GM21825 (cell line): Measurements from ENCODE around the gene ITGA2.

ENCODE experiments used
- ATAC-seq: cut with Tn5 transposase; IDR thresholded peaks from one replicate; pipeline ENCODE4 v1.9.1; 2021; ENCODE audit warnings: mild to moderate bottlenecking, moderate library complexity; ENCODE audit not compliant: unreplicated experiment

ITGA2 gene

DNA sequence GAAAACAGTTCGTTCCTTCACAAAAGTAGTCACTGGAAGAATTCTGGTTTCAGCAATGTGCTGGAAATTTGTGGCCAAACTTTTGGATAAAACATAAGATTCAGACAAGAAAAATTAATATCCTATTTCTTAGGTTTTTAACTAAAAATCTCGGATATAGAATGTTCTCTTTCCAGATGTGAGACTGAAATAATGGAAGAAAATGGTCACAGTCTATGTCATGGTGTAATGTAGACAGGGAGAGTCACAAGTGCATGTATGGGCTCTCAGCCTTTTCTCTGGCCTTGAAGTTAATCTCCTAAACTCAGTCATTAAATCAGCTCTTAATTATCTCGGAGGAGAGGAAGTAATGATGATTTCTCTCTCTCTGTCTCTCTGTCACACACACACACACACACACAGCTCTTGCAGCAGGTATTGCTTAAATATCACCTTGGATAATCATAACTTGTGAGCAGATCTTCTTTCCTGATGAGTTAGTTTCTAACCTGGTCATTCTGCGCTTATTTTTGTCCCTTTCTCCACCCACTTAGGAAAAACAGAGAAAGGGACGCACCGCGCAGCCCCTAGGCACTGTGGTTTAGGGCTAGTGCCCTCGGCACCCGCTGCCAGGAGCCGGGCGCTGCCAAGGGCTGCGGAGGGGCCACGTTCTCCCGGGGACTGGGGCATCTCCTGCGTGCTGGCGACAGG is 672 bp upstream of the ITGA2 start:
- peak; percentile 15 for ATAC-seq

DNA sequence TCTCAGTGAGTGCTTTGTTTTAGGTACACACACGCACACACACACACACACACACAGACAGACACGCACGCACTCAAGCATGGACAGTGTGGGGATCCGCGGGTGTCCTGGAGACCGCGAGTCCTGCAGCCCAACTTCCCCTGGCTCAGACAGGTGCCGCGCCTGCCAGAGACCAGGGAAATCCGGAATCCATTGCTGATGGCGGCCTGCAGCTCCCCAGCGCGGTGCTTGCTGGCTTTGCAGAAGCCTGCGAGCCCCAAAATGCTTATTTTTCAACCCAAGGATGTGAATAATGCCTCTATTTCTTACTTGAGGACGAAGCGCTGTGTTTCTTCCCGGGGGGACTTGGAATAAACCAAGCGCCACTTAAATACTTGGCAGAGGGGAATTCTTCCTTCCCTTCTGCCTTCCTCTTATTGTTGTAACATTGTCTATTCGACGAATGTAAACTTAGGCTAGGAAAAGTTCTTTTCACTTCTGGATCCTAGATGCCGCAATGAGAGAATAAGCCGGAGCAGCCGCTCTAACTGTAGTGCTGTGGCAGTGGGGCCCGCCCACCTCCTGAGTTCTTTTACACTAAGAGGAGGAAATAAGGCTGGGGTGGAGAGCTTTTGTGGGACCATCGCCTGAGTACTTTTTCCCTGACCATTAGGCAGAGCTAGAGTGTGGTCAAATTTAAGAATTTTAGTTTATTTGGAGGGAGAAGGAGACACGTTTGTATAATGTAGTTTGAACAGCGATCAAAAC is 802 bp downstream of the ITGA2 start:
- ATAC-seq = no peak

DNA sequence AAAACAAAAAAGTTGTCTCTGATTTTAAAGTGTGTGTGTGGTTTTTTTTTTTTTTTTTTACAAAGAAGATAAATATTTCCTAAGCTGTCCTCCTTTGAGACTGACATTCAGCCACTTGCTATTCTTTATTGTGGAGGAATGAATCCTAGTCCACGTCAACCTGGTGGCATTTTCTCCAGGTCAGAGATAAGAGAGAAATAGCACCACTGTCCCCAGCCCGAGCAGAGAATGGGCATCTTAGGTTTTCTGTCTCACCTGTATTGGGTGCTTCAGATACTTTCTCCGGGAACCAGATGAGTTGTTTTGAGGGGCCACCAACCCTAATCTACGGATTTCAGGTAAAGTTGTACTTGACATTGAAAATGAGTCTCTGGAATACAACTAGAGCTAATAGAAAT is 1.4 kb downstream of the ITGA2 start:
- no peak for ATAC-seq

DNA sequence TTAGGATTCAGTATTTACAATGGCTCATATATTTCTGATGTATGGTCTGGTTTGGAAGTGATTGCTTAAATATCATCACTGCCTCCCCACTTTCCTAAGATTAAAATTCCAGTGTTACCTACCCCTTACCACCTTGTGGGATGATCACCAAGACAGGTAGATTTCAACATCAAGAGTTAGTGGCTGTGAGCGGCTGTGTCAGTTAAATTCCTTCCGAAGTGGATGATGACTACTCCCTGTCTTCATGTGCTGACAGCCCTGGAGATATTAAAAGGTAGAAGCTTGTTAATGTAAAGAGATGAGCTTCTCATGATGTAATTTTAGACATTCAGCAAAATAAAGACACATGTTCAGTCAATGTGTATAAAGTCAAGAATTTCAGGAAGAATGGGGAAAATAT is 4.2 kb downstream of the ITGA2 start:
- no peak for ATAC-seq

DNA sequence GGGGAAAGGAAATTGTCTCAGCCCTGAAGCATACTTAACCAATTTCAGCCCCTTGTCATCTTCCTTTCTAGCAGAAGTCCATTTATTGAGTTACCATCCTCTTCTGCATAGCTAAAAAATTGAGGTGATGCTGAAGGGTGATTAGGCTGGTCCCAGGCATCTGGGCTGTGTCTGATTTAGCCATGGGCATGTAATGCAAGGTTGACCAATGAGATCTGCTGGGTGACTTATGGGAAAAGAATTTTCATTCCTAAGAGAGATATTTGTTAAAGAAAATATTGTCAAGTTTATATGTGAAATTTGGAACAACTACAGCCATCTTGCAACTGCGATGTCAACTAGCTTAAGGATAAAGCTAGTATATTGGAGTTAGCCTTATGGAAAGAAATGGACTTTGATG is 5.1 kb downstream of the ITGA2 start:
- ATAC-seq = no peak

DNA sequence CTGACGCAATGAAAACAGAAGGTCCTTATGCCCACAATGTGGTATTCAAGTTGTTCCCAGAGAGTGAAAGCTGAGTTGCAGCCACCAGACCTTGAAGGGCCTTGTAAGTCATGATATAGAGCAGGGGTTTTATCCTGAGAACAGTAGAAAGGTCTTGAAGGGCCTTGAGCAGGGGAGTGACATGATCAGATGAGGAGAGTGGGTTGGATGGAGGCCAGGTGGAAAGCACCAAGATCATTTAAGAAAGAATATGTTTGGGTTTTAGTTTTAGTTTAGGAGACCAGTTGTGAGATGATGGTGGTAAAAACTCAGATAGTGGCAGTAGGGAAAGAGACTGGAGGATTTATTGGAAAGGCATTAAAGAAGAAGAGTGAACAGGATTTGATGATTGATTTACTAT is 5.9 kb downstream of the ITGA2 start:
- ATAC-seq = no peak

DNA sequence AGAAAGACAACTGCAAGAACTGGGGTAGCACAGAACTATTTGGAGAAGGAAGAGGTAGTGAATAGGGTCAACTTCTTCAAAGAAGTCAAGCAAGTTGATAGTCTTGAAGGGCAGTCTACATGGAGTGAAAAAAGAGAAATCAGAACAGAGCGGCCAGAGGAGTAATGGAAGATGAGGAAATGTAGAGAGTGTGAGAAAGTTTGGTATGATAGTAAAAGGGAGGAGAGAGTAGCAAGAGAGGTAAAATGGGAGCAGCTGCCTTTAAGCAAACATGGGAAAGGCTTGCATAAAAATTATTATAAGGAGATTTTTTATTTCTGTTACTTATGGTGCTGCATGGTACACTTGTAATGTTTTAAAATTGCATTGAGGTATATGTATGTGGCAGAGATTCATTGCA is 6.8 kb downstream of the ITGA2 start:
- ATAC-seq = no peak

DNA sequence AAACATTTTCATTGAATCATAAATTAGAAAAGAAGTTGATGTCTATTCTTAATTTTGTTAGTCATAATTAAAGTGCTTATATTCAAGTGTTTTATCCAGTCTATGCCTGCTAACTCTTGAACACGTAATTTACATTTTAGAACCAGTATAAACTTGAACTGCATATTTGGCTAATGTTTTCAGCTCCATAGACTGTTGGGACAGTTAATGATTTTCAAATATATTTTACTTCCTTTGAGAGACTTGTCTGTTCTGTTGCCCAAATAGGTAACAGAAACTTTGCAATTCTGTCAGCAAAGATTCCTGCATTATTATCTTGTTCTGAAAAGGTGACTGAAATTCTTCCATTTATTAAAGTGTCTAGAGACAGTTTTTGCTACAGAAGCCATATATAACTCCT is 7.8 kb downstream of the ITGA2 start:
- no peak for ATAC-seq

DNA sequence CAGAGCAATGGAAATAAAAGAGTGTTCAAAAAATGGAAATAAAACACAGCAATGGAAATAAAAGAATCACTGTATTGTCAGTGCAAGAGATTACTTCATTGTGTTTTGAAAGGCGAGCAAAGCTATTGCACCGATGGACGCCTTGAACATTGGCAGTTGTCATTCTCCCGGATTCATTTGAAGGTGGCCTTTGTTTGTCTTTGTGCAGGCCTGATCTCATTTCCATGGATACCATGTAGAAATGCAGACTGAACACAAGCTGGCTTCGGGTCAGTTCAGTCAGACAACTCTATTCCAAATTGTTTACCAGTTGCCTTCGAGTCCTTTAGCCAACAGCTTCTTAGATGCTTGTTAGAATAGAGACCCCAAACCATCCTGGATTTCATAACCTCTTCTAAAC is 8.3 kb downstream of the ITGA2 start:
- ATAC-seq = no peak

DNA sequence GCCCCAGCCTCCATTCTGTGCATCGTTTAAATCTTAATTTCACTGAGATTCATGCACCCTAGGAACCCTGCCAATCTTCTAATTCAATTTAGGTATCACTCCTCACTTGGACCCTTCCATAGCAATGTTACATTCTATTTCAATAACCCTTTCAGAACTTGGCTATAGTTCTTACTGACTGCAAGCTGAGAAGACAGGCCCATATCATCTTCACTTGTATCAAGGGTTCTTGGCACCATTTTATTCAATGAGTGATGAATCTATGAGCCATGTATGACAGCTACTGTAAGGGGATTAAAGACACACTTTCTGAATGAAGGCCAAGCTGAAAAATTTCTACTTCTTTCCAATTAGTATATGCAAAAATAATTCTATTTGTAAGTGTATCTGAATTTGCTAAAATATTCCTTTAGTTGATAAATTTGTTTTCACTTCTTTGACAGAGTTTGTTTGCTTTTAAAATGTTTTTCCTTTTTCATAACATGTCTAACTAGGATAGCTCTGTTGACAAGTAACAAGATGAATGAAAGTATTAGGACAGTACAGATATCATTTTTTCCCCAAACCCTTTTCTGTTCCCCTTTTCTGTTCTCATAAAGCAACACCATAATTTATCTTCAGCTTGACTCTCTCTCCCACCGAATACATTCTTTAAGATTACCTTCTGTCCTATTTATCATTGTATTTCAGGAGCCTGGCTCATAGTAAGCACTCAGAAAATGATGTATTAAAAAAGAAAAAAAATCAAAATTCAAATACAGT is 9.6 kb downstream of the ITGA2 start:
- no peak for ATAC-seq

DNA sequence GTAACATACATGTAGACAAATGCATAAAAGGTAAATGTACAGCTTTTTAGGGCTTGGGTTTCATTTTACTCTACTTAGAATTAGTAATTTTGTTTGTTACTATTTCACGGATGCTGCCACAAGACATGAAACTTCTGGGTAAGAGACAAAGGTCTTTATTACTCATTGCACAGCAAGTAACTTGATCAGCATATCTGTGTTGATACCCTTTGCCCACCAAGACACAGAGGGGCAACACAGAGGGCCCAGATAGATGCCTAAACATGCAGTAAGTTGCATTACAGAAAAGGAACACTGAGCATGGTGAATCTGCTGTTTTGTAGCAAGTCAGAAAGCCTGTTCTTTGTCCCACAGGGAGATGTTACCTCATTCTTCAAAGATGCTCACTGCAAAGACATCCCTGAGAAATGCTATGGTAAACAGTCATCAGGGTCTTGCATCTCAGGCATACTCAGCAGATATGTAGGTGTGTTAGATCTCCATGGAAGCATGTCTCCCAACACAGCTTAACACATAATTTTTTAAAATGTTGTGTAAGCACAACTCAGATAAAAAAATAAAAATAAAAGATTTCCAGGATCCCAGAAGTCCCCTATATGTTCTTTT is 10.3 kb downstream of the ITGA2 start:
- no peak for ATAC-seq

DNA sequence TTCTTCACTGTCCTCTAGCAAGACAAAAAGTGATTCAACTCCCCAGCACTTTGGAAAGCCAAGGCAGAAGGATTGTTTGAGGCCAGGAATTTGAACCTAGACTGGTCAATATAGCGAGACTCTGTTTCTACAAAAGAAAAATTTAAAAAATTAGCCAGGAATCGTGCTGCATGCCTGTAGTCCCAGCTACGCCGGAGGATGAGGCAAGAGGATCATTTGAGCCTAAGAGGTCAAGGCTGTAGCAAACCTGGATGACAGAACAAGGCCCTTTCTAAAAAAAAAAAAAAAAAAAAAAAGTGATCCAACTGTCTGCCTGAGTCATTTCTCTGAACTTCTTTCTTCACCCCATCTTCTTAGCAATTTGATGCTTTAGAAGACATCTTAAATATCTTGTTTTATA is 12.4 kb downstream of the ITGA2 start:
- no peak for ATAC-seq

DNA sequence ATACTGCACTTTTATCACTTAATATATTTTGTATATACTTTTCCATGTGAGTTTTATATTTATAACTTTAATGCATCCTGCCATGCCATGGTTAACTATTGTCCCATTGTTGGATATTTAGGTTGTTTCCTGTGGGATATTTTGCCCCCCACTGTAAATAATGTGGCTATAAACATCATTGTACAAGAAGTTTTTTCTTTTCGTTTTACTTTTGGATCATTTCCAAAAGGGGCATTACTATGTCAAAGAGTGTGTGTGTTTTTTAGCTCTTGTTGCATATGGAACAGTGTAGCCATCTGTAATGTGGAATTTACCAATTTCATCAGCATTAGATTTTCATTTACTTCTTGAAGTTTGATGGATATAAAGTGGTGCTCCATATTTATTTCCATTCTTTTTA is 13.3 kb downstream of the ITGA2 start:
- ATAC-seq = no peak

DNA sequence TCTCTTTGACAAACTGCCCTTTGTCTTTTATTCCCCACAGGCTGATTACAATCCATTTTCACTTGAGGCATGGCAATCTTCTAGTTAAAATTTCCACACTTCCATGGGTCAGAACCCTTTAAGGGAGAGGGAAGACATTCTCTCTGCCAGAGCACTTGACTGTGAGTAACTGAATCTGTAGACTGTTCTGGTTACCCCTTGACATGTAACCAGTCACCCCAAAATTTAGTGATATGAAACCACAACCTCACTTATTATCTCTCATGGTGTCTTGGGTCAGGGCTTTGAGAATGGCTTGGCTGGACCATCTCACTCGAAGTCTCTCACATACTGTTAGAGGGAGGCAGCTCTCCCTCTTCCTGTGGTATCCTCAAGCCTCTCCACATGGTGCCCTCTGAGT is 14.0 kb downstream of the ITGA2 start:
- ATAC-seq = no peak

DNA sequence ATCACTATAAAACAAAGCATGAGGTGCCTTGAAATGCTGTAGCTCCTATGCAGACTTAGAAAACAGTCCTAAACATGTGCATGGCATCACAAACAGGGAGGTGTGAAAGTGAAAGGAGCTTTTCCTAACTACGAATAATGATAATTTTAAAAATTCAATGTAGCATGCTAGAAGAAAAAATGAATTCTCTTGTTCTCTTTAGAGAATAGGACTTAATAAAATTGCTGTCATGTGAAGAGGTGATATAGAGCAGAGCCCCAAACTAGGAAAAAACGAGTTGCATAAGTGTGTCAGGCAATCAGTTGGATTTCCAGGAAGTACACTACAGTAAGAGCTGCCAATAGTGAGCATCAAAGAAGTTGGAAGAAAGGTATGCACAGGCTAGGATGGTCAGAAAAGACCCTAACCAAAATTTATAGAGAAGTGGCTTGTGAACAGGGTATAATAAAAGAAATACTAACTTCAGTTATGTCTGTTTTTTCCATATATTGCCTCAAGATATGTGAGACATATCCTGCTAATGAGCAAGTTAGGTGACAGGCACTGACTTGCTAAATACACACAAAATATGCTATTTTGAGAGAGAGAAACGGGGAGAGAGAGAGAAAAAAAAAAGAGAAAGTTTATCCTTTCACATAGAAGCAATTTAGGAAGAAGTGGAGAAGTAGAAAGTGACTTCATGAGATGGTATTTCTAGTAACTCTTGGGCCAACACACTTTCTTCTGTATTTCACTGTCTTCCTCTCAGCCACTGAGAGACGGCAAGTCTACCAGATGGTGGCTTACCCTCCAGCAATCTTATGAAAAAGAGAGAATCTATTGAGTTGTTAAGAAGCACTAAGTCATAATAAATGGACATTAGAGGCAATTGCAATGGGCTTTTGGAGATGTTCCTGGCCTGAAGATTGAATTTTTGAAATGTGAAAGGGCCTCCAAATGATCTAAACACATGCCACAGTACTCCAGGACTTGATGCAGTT is 18.0 kb downstream of the ITGA2 start:
- no peak for ATAC-seq

DNA sequence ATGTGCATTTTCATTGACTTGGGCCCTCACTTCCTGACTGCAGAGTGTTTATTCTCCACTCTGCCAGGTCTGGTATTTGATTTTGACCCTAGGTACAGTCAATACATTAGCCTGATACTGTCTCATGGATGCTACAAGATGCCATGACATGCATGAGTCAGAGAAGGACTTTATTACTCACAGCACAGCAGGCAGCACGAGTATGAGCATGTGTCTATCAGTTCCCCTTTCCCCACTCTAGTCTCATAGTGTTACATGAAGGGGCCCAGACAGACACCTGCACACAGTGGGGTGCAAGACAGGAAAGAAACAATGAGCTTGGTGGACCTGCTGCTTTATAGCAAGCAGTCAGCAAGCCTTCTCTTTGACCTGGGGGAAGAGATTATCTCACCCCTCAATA is 19.6 kb downstream of the ITGA2 start:
- ATAC-seq = peak; percentile 91

DNA sequence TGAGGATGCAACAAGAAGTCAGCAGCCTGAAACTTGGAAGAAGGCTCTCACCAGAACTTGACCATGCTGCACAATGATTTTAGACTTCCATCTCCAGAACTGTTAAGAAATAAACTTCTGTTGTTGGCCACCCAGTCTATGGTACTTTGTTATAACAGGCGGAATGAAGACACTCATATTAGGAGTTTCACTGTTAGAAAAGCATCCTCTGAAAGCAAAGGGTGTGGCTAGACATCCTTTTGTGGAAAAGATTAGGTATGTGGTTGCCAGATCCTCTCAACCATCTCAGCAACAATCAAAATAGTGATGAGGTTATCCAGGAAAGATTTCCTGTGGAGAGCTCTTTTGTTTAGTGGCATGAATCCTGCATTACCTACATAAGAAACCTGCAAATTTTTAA is 20.7 kb downstream of the ITGA2 start:
- no peak for ATAC-seq

DNA sequence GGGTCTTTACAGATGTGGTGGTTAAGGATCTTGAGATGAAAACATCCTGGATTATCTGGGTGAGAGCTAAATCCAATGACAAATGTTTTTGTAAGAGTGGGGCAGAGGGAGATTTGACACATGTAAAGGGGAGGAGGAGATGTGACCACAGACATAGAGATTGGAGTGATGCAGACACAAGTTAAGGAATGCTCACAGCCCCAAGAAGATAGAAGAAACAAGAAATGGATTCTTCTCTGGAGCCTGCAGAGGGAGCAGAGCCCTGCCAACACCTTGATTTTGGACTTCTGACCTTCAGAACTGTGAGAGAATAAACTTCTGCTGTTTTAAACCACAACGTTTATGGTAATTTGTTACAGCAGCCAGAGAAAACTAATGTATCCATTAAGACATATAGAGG is 21.7 kb downstream of the ITGA2 start:
- no peak for ATAC-seq

DNA sequence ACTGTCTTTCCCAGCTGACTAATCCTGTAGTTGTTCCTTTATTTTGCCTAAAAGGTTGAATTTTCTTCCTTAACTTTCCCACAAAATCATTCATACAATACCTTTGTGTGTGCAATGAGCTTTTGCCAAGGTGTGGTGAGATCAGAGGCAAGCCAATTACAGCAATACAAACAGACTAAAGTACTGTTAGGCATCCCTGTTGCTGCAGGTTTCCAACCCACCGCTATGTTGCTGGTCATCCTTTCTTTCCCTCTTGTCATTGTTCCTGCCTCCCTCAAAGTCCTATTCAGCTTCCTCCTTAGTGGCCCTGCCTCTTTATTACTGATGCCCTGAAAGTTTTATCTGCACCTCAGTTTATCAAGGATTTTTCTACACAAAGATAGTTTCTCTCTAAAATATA is 22.1 kb downstream of the ITGA2 start:
- ATAC-seq = no peak

DNA sequence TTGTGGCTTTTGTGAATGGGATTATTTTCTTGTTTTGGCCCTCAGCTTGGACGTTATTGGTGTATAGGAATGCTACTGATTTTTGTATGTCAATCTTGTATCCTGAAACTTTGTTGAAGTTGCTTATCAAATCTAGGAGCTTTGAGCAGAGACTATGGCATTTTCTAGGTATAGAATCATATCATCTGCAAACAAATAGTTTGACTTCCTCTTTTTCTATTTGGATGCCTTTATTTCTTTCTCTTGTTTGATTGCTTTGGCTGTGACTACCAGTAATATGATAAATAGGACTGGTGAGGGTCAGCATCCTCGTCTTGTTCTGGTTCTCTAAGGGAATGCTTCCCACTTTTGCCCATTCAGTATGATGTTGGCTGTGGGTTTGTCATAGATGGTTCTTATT is 24.7 kb downstream of the ITGA2 start:
- no peak for ATAC-seq

DNA sequence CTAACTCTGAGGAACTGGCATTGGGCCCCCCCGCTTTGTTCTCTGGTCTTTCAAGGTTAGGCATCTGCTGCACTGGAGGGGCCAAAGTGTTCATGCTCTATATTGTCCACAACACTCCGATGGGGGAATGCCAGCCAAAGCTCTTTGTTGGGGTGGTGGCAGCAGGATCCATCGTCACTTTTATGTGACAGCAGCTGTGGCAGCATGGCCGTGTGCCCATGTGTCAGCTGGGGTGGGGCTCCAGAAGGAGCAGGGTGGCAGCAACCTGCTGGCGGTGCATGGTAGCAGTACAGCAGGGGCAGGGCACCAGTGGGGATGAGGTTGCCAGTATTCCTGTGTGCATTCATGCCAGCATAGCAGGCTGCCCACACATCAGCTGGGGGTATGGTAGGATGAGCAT is 28.2 kb downstream of the ITGA2 start:
- ATAC-seq = no peak
